ENCODE measurements around the gene CYP26C1.

Gene CYP26C1

GRCh38 chr10:93063977-93064660 lies 3.5 kb downstream of the CYP26C1 start:
- no peak for DNase-seq (ENCODE audit: low spot score)

GRCh38 chr10:93064874-93065660 lies 4.5 kb downstream of the CYP26C1 start:
- DNase-seq (ENCODE audit: low spot score) = no peak

GRCh38 chr10:93065675-93066543 lies 5.3 kb downstream of the CYP26C1 start:
- DNase-seq (ENCODE audit: low spot score) = no peak

DNA sequence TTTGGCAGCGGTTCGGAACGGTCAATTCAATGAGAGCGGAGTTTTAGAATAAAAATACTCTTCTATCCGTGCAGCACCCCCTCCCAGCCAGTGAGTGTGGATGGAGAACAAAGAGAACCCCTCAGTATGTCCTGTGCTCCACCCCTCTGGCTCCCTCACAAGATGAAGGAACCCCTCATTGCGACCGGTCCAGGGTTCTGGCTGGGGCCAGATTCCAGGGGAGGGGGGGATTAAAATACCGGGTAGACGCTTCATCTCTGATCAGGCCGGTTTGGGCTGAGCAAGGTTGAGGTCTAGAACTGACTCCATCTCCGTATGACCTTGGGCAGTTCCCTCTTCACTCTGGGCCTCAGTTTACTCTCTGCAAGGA lies 5.9 kb downstream of the CYP26C1 start:
- no peak for DNase-seq (ENCODE audit: low spot score)

GRCh38 chr10:93067443-93068365 lies 7.1 kb downstream of the CYP26C1 start:
- DNase-seq (ENCODE audit: low spot score) = no peak

DNA sequence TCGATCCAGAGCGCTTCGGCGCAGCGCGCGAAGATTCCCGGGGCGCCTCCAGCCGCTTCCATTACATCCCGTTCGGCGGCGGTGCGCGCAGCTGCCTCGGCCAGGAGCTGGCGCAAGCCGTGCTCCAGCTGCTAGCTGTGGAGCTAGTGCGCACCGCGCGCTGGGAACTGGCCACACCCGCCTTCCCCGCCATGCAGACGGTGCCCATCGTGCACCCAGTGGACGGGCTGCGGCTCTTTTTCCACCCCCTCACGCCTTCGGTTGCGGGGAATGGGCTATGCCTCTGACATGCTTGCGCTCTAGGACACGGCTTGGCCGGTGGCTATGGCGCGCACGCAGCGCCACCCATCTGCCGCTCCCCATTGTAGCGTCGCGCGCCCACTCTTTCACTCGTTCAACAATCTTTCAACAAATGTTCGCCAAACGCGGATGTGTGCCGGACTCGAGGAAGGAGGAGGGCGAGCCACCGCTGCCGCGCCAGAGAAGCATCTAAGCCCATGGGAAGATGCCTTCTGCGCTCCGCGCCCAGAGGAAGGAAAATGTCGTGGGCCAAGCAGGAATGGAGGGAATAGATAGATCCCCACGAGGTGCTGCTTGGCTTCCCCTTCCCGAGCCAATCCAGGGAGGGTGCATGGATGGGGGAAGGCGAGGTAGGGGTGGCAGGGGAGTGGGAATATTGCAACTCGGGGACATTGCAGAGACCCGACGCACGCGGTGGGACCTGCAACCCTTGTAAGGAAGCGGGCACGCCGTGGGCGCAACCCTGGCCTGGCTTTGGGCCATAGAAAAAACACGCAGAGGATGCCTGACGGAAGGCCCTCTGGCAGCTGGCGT lies 8.0 kb downstream of the CYP26C1 start:
- no peak for DNase-seq (ENCODE audit: low spot score)

- DNase-seq (ENCODE audit: low spot score) = no peak
These were observed 8.6 kb downstream of the CYP26C1 start for GRCh38 chr10:93069245-93069561.

GRCh38 chr10:93070378-93071176 lies 10.0 kb downstream of the CYP26C1 start:
- no peak for DNase-seq (ENCODE audit: low spot score)

DNA sequence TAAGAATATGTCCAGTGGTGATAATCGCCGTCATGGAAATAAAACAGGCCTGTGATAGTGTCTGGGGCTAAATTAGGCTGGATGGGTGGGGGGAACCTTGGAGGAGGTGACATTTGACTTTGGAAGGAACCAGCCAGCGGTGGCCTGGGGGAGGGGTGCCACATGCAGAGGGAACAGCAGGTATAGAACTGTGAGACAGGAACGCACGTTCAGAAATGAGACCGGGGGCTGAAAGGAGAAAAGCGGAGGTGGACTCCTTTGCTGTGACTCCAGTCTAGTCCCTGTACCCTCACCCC lies 10.5 kb downstream of the CYP26C1 start:
- no peak for DNase-seq (ENCODE audit: low spot score)

DNA sequence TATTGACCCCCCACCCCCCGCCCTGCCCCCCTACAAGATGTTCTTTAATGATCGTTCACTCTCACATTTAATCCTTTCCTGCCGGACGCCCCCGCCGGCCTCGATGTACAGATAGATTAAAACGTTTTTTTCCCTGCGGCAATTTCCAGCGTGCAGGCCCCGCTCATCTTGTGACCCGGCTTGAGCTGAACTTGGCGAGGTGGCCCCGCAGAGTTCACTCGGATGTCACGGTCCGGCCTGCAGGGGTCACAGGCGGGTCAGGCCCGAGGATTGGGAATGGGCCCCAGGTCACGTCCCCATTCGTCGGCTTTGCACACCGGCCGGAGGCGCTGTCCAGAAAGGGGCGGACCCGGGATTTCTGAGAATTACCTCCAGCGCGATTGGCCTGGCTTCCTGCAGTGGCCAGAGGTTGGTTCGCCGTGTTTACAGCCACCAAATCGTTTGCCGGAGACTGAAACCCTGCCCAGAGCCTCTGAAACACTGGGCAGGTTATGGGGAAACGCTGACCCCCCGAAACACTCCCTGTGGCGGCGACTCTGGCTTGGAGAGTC lies 11.2 kb downstream of the CYP26C1 start:
- no peak for DNase-seq (ENCODE audit: low spot score)

DNA sequence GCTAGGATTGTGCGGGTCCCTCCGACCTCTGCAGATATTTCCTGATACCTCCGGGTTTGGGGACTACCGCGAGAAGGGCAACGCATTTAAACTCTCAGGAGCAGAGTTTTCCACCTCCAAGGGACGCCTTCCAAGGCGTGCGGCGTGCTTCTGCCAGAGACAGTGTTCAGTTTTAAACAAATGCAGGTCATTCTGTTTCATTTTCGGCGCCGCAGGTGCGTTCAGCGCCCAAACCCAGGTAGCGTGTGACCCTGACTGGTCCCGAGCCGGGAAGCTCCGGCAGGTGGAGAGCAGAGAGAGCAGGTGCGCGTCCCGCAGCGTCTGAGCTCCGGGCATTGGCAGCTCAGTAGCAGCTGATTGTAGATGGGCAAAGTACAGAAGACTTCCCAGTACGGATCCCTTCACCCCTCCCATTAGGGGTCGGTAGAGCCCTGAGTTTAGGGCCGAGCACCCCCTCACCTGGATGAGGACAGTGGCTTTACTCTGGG lies 11.7 kb downstream of the CYP26C1 start:
- DNase-seq (ENCODE audit: low spot score) = no peak

- DNase-seq (ENCODE audit: low spot score) = no peak
These were observed 12.3 kb downstream of the CYP26C1 start for GRCh38 chr10:93072713-93073538.

DNA sequence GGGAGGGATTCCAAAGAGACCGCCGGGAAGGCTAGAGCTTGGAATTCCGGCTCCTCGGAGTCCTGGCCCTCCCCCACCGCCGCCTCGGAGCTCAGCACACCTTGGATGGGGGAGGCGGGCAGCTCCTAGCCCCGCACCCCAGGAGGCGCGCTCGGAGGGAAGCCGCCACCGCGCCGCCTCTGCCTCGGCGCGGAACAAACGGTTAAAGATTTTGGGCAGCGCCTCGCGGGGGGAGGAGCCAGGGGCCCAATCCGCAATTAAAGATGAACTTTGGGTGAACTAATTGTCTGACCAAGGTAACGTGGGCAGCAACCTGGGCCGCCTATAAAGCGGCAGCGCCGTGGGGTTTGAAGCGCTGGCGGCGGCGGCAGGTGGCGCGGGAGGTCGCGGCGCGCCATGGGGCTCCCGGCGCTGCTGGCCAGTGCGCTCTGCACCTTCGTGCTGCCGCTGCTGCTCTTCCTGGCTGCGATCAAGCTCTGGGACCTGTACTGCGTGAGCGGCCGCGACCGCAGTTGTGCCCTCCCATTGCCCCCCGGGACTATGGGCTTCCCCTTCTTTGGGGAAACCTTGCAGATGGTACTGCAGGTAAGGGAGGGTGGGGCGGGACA lies 13.0 kb downstream of the CYP26C1 start, which contains the start of gene CYP26A1:
TSS of gene CYP26A1 (plus strand) at position 355 of the 608 bp plus-strand sequence. CDS start at position 397, 42 bp downstream.
- no peak for DNase-seq (ENCODE audit: low spot score)

DNA sequence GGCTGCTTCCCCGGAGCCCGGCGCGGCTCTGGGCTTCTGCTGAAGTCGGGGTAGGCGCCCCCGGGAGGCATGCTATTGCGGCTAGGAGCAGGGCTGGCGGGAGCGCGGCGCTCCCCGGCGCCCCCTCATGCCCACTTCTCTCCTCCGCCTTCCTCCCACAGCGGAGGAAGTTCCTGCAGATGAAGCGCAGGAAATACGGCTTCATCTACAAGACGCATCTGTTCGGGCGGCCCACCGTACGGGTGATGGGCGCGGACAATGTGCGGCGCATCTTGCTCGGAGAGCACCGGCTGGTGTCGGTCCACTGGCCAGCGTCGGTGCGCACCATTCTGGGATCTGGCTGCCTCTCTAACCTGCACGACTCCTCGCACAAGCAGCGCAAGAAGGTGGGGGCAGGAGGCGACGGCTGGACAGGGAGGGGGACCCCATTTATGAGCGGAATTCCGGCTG lies 13.6 kb downstream of the CYP26C1 start:
- no peak for DNase-seq (ENCODE audit: low spot score)

DNA sequence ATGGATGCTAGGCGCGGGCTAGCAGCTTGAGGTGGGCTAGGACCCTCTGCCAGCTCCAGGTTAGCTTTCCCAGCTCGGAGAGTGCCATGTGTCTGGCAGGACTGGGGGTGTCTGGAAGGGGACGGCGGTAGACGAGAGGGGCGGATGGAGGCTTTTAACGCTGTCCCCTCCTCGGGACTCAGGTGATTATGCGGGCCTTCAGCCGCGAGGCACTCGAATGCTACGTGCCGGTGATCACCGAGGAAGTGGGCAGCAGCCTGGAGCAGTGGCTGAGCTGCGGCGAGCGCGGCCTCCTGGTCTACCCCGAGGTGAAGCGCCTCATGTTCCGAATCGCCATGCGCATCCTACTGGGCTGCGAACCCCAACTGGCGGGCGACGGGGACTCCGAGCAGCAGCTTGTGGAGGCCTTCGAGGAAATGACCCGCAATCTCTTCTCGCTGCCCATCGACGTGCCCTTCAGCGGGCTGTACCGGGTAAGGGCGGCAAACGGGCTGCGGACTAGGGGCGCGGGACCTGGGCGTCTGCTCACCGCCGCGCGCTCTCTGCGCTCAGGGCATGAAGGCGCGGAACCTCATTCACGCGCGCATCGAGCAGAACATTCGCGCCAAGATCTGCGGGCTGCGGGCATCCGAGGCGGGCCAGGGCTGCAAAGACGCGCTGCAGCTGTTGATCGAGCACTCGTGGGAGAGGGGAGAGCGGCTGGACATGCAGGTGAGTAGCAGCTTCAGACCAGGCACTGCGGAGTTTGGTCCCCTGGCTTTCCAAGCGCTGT lies 14.2 kb downstream of the CYP26C1 start:
- no peak for DNase-seq (ENCODE audit: low spot score)

- DNase-seq (ENCODE audit: low spot score) = no peak
These were observed 15.0 kb downstream of the CYP26C1 start for GRCh38 chr10:93075369-93076221.

All from hepatic stellate cell (primary cell).